HG02623 (cell line): Measurements from ENCODE around the gene MPO.

Source experiments
- ATAC-seq: cut with Tn5 transposase; IDR thresholded peaks from one replicate; pipeline ENCODE4 v1.9.1; 2021; ENCODE audit warnings: moderate library complexity; ENCODE audit not compliant: unreplicated experiment

The MPO gene

DNA sequence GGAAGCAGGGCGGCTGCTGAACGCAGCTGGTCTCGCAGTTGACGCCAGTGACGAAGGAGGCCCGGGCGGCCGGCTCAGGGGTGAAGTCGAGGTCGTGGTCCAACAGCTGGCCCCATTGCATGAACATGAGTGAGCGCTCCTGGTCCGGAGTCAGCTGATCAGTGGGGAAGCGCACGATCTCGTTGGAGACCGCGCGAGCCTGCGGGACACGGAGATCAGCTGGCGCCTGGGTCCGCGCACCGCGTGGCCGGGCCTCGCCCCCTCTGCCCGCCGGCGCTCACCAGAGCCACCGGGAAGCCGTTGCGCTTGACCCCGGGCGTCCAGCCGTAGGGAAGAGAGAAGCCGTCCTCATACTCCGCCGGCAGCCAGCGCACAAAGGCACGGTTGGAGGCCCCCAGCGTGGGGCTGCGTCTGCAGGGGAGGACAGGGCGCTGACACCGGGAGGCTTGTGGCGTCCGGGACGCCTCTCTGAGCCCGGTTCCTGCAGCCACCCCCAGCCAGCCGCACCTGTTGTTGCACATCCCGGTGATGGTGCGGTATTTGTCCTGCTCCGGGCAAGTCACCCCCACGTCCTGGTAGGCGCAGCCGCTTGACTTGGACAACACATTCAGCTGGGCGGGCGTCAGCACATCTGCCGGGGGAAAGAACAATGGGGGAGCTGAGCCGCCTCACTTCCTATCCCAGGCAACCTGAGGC lies 1.6 kb downstream of the MPO start:
- no peak for ATAC-seq

DNA sequence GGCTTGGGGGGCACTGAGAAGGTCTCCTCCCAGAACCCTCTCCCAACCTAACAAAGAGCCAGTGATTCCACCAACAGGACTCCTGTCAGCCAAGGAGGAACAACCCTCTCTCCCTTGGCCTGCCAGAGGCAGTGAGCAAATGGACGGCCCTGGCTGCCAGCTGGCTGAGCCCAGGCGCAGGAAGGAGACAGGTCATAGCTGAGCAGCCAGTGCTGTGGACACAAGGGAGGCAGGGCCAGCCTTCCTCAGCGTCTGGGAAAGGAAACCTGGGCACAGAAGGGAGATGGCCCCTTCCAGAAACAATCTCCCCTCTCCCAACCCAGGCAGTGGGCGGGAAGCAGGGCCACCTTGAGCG lies 2.1 kb downstream of the MPO start:
- no peak for ATAC-seq

DNA sequence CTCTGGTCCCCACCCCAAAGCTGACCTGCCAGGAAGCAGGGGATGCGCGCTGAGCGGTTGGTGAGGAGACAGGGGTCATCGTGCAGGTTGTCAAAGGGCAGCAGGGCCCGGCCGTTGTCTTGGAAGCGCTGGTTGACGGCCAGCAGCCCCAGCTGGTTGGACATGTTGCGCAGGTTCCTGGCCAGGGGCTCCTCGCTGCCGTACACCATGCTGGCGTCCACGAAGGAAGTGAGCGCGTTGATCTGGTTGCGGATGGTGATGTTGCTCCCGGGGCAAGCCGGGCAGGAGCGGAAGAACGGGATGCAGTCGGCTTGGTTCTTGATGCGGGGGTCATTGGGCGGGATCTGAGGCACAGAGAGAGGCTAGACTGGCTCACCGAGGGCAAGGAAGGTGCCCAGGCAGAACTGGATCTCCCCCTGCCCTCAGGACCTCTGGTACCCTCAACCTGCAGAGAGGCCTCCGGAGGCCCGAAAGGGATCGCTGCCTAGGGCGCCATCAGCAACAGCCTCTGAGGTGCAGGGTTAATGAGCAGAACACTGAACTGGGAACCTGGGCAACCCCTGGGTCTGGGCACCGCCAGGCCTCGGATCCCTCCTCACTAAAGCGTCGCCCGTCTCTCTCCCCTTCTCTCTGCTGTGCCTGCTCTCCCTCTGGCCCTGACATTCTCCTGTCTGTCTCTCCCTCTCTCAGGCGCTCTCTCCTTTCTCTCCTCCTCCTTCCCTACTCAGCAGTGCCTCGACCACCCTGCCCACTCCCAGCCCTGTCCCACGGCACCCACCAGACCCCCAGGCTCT lies 2.7 kb downstream of the MPO start:
- ATAC-seq, result no peak

DNA sequence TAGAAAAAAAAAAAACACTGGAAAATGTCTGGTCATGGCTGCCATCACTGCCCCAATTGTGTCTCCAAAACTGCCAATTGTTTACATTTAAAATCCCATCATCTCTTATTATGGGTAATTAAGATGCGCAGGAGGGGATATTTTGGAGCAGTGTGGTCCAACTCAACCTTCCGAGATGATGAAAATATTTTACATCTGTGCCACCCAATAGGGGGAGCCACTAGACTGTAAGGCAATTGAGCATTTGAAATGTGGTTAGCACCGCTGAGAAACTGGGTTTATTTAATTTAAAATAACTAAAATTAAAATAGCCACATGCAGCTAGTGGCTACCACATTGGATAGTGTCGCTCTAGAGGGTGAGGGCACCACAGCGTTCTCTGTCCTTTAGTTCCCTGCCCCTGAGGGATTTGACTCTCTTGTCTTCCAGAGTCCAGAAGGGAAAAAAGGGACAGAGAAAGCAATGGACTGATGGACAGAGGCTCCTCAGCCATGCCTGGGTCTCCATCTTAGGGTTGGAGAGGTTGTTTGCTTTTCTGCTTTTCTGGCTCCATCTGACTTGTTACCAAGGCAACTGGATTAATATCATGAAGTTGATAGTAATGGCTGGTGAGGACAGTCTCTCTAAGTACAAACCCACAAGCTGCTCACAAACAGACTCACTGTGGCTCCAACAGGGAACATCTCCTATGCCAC lies 3.5 kb downstream of the MPO start:
- no peak for ATAC-seq

DNA sequence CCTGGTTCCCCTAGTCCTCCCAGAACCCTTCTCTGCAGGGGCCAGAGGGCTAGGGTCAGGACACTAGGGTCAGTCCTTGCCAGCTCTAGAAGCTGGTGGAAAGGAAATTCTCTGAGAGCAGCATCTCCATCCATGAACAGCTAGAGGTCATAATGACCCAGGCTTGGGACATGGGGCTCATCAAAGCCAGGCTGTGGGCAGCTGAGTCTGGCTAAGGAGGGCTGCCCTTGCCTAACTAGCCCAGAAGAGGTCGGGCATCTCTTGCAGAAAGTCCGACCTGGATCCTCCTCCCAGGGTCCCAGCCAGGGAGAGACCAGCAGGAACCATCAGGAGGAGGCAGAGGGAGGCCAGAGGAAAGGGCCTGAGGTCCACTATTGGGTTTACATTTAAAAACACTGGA lies 4.3 kb downstream of the MPO start:
- ATAC-seq, result no peak

DNA sequence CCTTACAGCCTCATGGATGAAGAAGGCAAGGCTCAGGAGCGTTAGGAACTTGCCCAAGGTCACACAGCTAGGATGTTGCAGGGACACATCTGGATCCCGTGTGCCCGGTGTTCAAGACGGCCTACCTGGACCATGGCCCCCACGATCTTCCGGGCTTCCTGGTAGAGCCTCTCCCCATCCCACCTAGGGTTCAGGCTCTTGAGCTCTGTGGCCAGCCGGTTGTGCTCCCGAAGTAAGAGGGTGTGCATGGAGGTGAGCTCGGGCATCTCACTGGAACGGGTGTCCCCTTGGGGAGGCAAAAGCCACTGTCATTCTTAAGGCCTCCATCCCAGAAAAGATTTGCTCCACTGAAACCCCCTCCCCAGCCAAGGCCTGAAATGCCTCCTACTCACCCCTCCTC lies 5.3 kb downstream of the MPO start:
- no peak for ATAC-seq

DNA sequence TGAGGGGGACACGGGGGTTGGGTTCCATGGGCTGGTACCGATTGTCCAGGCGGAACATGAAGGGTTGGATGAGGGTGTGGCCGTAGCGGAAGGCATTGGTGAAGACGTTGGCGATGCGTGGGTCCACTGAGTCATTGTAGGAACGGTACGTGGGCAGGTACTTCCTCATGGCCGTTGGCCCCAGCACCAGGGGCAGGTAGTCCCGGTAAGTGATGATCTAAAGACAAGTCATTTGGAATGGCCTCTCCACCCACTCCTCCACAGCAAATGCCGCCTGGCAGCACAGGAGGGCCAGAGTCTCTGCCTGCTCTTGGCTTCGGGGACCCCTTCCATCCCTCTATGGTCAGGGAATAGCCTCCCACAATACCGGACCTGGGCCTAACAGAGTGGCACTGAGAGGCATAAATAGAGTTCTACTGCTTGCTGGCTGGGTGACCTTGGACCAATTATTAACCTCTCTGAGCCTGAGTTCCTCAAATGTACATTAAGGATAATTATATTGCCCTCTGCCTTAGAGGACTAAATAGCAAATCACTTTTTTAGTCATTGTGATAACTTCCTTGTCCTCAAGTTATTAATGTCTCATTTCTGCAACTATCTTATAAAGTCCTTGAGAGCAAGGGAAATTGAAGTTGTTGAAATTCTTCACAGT lies 7.2 kb downstream of the MPO start:
- ATAC-seq, result no peak

DNA sequence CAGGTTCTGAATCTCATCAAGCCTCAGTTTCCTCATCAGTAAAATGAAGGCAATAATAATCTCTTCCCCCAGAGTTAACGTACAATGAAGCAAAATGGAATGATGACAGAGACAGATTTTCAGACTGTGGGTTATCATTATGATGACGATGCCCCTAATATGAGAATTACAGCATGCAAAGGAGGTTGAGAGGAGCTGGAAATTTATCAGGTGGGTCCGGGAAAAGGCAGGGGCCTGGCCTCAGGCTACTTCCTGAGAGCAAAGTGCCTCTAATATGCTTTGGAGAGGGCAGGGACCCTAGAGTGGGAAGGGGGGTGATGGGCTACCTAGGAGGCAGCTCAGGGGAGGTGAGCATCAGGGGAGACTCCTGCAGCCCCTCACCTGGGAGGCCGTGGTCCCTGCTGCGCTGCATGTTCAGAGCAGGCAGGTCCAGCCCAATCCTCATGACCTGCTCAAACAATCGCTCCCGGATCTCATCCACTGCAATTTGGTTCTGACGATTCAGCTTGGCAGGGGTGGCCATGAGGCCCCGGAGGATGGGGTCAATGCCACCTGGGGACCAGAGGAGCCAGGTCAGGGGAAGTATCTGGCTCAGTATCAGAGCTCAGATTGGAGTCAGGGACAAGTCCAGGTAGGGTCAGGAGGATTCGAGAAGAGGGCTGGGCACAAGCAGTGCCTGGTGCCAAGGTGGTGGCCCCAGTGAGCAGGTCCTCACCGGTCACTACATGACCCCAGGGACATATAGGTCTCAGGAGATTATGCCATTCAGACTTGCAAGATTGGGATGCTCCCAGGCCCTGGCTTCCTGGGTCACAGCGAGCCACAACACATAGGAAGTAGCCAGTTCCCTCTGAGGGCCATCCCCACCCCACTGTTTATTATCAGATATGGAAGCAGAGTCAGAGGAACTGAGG lies 8.1 kb downstream of the MPO start:
- no peak for ATAC-seq

DNA sequence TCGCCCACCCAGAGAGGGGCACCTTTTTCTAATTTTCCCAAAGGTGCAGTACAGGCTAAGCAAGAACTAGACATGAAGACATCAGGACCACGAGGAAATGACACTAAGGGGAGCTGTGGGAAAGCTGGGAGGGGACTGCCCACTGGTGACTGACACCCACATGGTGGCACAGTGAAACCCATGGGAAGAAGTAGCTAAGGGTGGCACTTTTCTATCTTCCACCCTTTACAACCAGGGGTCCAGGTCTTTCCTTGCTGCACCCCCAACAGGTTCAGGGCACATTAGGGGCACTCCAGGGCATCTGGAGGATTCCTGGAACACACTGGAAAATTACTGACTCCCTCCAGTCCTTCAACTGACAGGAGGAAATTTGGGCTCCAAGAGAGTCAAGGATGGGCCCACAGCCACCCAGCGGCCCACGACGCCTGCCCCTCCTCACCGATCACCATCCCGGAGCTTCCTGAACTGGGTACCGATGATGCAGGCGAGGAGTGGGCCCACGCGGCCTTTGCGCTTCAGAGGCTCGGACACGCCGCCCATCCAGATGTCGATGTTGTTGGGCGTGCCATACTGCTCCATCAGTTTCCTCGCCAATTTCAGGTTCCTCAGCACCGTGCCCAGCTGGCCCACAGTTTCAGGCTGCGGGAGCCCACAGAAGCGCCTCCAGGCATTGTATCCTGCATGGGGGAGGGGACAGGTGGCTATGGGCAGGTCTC lies 9.4 kb downstream of the MPO start:
- no peak for ATAC-seq

DNA sequence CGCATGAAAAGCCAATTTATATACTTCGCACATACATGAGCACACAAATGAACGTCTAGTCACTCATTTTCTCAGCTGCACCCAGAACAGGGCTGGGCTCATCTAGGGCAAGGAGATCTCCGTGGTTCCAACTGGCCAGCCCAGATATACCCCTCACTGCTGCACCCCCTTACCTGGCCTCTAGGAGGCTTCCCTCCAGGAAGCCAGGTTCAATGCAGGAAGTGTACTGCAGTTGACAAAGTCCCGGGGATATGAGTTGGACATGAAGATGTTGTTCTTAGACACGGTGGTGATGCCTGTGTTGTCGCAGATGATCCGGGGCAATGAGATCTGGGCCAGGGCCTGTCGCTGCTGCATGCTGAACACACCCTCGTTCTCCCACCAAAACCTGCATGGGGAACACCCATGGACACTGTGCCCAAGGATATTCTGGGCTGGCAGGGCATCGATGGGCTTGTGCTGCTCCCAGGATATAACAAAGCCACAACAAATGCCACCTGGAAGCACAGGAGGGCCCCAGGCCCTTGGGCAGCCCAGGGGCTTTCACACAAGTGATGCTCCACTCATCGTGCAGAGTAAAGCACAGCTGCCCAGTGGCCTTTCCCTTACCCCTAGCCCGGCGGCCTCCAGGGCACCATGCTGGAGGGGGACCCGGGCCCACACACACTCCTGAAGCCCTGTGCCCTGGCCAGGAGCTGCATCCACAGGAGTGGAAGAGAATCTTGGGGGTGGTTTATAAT lies 10.1 kb downstream of the MPO start:
- no peak for ATAC-seq

DNA sequence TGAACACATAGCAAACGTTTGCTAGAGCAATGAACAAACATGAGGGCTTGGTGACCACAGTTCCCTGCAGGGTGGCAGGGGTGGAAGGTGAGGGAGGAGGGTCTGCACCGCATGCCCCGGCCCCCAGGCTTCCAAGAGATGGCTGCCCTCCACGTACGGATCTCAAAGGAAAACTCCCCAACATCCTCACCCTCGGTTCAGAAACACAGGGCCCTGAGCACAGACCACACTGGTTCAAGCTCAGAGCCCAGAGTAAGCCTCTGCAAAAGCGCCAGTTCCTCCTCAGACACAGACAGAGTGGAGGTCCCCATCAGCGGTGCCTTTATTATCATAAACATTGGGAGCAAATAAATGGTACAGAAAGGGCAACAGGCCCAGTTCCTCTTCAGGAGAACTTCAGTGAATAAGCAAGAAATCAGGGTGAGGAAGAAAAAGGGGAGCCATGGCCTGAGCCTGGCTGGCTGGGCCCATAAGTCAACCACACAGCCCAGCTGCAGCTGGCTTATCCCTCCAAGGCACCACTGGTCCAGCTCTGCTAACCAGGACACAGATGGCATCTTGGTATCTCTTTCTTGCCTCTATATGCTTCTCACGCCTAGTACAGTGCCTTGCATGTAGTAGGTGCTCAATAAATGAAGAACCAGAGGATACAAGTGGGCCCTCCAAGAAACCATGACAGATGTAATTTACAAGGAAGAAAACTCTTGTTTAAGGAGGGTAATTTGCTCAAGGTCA lies 11.0 kb downstream of the MPO start:
- ATAC-seq, result no peak

DNA sequence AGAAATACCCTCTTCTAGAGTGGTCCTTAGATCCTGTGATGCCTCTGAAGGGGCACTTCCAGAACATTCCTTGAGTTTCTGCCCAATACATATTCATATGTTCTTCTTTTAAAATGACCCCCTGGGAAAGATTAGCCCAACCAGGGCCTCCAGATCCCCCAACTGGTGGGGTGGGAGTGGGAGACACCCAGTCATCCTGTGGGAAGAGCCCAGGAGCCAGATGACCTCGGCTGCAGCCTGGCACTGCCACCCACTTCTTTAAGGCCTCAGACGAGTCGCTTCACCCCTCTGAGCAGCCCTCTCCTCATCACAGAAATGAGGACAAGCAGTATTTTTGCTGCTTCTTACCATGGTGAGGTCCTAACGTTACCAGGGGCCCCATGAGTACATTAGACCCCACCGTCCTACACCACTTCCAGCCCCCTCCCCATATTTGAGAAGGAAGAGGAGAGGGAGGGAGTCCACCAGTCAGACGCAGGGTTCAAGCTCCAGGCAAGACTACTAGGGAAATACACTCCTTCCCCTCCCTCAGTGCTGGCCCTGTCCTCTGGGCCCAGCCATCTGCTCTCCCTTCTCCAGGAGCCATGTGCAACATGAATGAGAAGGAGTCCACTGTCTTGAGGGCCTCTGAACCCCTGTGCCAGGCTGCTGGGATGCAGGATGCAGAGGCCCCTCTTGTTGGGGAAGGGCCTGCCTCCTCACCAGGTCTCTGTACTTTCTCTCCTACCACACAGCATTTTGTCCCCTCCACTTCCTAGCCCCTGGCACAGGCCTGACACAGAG lies 11.8 kb downstream of the MPO start:
- no peak for ATAC-seq

DNA sequence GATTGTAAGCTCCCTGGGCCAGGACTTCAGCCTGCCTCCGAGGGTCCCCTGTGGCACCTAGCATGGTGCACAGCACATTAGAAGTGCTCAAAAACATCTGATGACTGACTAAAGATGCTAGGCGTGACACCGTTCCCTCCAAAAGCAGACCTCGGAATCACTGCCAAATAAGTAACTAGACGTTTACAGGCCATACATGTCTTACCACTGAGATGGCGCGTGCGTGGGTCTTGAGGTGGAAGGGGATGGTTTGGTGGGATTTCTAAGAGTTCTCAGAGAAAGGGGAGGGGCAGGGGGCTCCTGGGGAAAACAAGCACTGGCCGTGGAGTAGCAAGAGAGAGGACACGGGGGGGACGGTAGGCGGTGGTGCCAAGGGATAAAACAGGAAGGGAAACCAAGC lies 12.4 kb downstream of the MPO start:
- ATAC-seq, result no peak

DNA sequence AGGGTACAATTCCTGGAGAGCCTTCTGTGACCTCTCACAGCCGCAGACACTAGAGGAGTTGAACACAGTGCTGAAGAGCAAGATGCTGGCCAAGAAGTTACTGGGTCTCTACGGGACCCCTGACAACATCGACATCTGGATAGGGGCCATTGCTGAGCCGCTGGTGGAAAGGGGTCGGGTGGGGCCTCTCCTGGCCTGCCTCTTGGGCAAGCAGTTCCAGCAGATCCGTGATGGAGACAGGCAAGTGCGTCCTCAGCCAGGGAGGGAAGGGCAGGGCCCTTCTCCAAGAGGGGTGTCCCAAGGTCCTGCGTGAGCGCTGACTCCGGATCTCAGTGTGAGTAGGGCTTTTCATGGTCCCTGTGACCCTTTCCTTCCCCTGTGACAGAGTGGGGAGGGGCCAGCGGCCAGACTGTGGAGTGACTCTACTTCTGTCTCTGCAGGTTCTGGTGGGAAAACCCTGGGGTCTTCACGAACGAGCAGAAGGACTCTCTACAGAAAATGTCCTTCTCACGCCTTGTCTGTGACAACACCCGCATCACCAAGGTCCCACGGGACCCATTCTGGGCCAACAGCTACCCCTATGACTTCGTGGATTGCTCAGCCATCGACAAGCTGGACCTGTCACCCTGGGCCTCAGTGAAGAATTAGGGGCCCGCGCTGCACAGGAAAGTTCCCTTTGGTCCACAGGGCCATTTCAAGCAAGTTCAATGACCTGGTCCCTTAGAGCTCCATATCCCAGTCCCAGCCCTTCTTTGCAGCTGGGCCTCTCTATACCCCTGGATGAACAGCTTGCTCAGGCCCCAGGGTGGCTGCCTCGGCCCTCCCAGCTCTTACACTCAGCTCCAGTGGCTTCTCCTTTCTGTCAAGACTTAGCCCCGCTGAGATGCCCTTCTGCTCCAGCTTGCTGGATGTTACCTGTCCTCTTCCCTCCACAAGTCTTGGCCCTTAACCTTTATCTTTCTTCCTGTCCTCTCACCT lies 13.1 kb downstream of the MPO start:
- no peak for ATAC-seq

DNA sequence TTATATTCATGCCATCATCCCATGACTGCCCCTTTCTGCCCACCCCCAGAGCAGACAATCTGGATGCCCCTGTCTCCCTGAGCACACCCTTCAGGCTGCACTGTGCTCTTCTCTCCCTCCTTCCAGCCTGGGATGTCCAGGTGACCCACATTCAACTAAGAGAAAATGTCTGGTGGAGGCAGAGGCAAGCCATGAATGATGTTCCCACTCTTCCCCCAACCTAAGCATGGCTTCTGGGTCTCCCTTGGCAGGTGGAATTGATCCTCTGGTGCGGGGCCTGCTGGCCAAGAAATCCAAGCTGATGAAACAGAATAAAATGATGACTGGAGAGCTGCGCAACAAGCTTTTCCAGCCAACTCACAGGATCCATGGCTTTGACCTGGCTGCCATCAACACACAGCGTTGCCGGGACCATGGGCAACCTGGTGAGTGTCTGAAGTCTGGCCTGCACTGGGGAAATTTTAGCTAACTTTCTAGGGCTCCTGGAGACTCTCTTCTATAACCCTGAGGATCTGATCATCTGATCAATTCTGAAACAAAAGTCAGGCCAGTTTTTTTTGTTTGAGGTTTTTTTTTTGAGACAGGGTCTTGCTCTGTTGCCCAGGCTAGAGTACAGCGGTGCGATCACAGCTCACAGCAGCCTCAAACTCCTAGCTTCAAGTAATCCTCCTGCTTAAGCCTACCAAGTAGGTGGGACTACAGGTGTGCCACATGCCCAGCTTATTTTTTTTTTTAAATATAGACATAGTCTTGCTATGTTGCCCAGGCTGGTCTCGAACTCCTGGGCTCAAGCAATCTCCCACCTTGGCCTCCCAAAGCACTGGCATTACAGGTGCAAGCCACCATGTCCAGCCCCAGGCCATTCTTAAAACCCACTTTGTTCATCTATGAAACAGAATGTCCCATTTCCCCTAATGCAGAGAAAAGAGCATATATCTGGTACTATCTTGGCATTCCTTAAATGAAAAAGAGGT lies 14.5 kb downstream of the MPO start:
- ATAC-seq, result no peak
